WTC11 (cell line): Measurements from ENCODE around the gene RAB33A. TPM values are rescaled to one million over a fixed set of nuclear protein-coding genes. Genes with fewer than 3 reads are reported as not detected.

Experiments used
- ATAC-seq: fragments of 200-7000 bp; cut with Tn5 transposase; 2 replicates; pipeline ENCODE4 v1.10.0; 2021; ENCODE audit warnings: mild to moderate bottlenecking, moderate library complexity
- CTCF ChIA-PET: fragments of 300-600 bp; sonication (Branson Sonifier 250); formaldehyde crosslinking; loops from one replicate; lab custom pipeline; 2021; ENCODE audit warnings: antibody characterized with exemption; lab: Charles Lee
- POLR2A ChIA-PET: fragments of 350-600 bp; sonication (Branson Sonifier 250); formaldehyde crosslinking; loops from one replicate; lab custom pipeline; 2021; ENCODE audit warnings: antibody characterized with exemption; lab: Charles Lee
- DNase-seq: peaks from one replicate; pipeline ENCODE4 v3.0.0; 2021; ENCODE audit warnings: low spot score
- H3K27ac Mint-ChIP-seq: 2 replicates; pipeline ENCODE4 v1.8.0; 2021; ENCODE audit warnings: mixed read lengths
- H3K27me3 Mint-ChIP-seq: 2 replicates; pipeline ENCODE4 v1.8.0; 2021; ENCODE audit warnings: low read depth, mild to moderate bottlenecking, moderate library complexity, mixed read lengths
- H3K36me3 Mint-ChIP-seq: 2 replicates; pipeline ENCODE4 v1.8.0; 2021; ENCODE audit warnings: mixed read lengths
- H3K4me1 Mint-ChIP-seq: 2 replicates; pipeline ENCODE4 v1.8.0; 2022; ENCODE audit warnings: mixed read lengths
- H3K4me3 Mint-ChIP-seq: 2 replicates; pipeline ENCODE4 v1.8.0; 2021; ENCODE audit warnings: mild to moderate bottlenecking, moderate library complexity, mixed read lengths
- H3K9me3 Mint-ChIP-seq: 2 replicates; pipeline ENCODE4 v1.8.0; 2021; ENCODE audit warnings: mixed read lengths
- ATF2 ChIP-seq: sonication (generic); formaldehyde crosslinking; IDR thresholded peaks from 2 replicates; pipeline ENCODE4 v1.8.1; 2022; ENCODE audit warnings: low read depth, missing genetic modification reagents, borderline replicate concordance
- CREB1 ChIP-seq: sonication (generic); formaldehyde crosslinking; IDR thresholded peaks from 2 replicates; pipeline ENCODE4 v1.8.0; 2023; ENCODE audit warnings: mild to moderate bottlenecking, missing genetic modification reagents
- CTCF ChIP-seq: fragments of 200-600 bp; IDR thresholded peaks from 2 replicates; pipeline ENCODE4 v1.8.0; 2022; ENCODE audit warnings: antibody characterized with exemption
- E2F4 ChIP-seq: sonication (generic); formaldehyde crosslinking; IDR thresholded peaks from 2 replicates; pipeline ENCODE4 v1.8.1; 2022; ENCODE audit warnings: low read depth, mild to moderate bottlenecking, moderate library complexity, missing genetic modification reagents, borderline replicate concordance
- FOXP4 ChIP-seq: sonication (generic); formaldehyde crosslinking; IDR thresholded peaks from 2 replicates; pipeline ENCODE4 v1.8.0; 2022; ENCODE audit warnings: mild to moderate bottlenecking, missing genetic modification reagents
- IRF2 ChIP-seq: sonication (generic); formaldehyde crosslinking; IDR thresholded peaks from 2 replicates; pipeline ENCODE4 v1.8.0; 2022; ENCODE audit warnings: low read depth, missing genetic modification reagents, borderline replicate concordance
- JAZF1 ChIP-seq: fragments of 250-450 bp; sonication (Bioruptor Pico); IDR thresholded peaks from 2 replicates; pipeline ENCODE4 v1.9.0; 2021; ENCODE audit warnings: moderate library complexity, mild to moderate bottlenecking, inconsistent platforms
- MAX ChIP-seq: sonication (generic); formaldehyde crosslinking; IDR thresholded peaks from 2 replicates; pipeline ENCODE4 v1.8.0; 2022; ENCODE audit warnings: mild to moderate bottlenecking, missing genetic modification reagents
- NR3C1 ChIP-seq: sonication (generic); formaldehyde crosslinking; conservative IDR thresholded peaks from 2 replicates; pipeline ENCODE4 v1.8.1; 2023; ENCODE audit warnings: low read depth, mild to moderate bottlenecking, missing genetic modification reagents
- PRRX2 ChIP-seq: fragments of 250-450 bp; sonication (Bioruptor Pico); IDR thresholded peaks from 2 replicates; pipeline ENCODE4 v1.8.0; 2021; ENCODE audit warnings: mild to moderate bottlenecking
- SMAD3 ChIP-seq: sonication (generic); formaldehyde crosslinking; IDR thresholded peaks from 2 replicates; pipeline ENCODE4 v1.8.0; 2022; ENCODE audit warnings: missing genetic modification reagents, mild to moderate bottlenecking, borderline replicate concordance
- USF2 ChIP-seq: sonication (generic); formaldehyde crosslinking; IDR thresholded peaks from 2 replicates; pipeline ENCODE4 v1.8.1; 2023; ENCODE audit warnings: mild to moderate bottlenecking, missing genetic modification reagents, moderate library complexity
- ZBTB43 ChIP-seq: sonication (generic); formaldehyde crosslinking; IDR thresholded peaks from 2 replicates; pipeline ENCODE4 v1.8.1; 2023; ENCODE audit warnings: mild to moderate bottlenecking, missing genetic modification reagents
- ZNF138 ChIP-seq: sonication (generic); formaldehyde crosslinking; conservative IDR thresholded peaks from 2 replicates; pipeline ENCODE4 v1.8.1; 2022; ENCODE audit warnings: mild to moderate bottlenecking, moderate library complexity, missing genetic modification reagents
- ZNF232 ChIP-seq: sonication (generic); formaldehyde crosslinking; IDR thresholded peaks from 2 replicates; pipeline ENCODE4 v1.8.0; 2022; ENCODE audit warnings: mild to moderate bottlenecking, missing genetic modification reagents
- ZNF317 ChIP-seq: sonication (generic); formaldehyde crosslinking; IDR thresholded peaks from 2 replicates; pipeline ENCODE4 v1.8.1; 2023; ENCODE audit warnings: low read depth, mild to moderate bottlenecking, moderate library complexity, missing genetic modification reagents, borderline replicate concordance
- ZSCAN18 ChIP-seq: fragments of 250-450 bp; sonication (Bioruptor Pico); IDR thresholded peaks from 2 replicates; pipeline ENCODE4 v2.1.2; 2022; ENCODE audit warnings: mild to moderate bottlenecking, moderate library complexity
- total RNA-seq: library from RNA; stranded (reverse); gene quantifications from 3 replicates; pipeline ENCODE4 v1.2.3, GENCODE V29; 2021

Gene RAB33A
- total RNA-seq, 1 experiment from 2014 or later, result 2.1 TPM

- TF ChIP-seq USF2 (CRISPR knock-in tag) (no peak), SMAD3 (CRISPR knock-in tag) (no peak), ZSCAN18 (no peak)
Measured at GRCh38 chrX:130176942-130177341, 5.2 kb downstream of the RAB33A start (continued).

- H3K36me3 Mint-ChIP-seq, result no peaks in the 10 kb centered on the region; the same call in 1 of the 2 replicates
- H3K4me1 Mint-ChIP-seq, result no peaks in the 10 kb centered on the region
- H3K9me3 Mint-ChIP-seq, result no peaks in the 10 kb centered on the region
- DNase-seq (no peak), ATAC-seq (no peak)
- no peaks in the 10 kb centered on the region for H3K27me3 Mint-ChIP-seq
- H3K4me3 Mint-ChIP-seq, result no peak overlapping the region
- TF ChIP-seq PRRX2 (no peak), IRF2 (CRISPR knock-in tag) (no peak), ZNF317 (no peak), ZBTB43 (CRISPR knock-in tag) (no peak), MAX (CRISPR knock-in tag) (no peak), ZNF232 (CRISPR knock-in tag) (no peak), E2F4 (no peak), CTCF (no peak), JAZF1 (CRISPR knock-in tag) (no peak), ZNF138 (no peak), CREB1 (CRISPR knock-in tag) (no peak), ZSCAN18 (no peak), NR3C1 (no peak), ATF2 (CRISPR knock-in tag) (no peak), FOXP4 (no peak)
- POLR2A ChIA-PET, result interaction anchor here (0.7 kb wide), 1 partner anchor 1426 kb away, joined by 5 read pairs; no protein-coding TSS in a partner anchor
- H3K27ac Mint-ChIP-seq, result no peak overlapping the region
- CTCF ChIA-PET, result interaction anchor here (0.6 to 0.8 kb wide), 2 partner anchors 118 to 1457 kb away, joined by 3 to 4 read pairs; no protein-coding TSS in a partner anchor
Measured at GRCh38 chrX:130179170-130179569, 7.4 kb downstream of the RAB33A start.
